ENCODE measurements around the gene GORASP1. TPM values are rescaled to one million over a fixed set of nuclear protein-coding genes. Genes with fewer than 3 reads are reported as not detected.

The GORASP1 gene
- total RNA-seq, 4 donors from 2014 or later = 45.8 to 72.9 (median 61.9) TPM

- peaks cover 0 to 82% (median 0%) of the 10 kb centered on the region in 3 donors for H3K36me3 ChIP-seq
- H3K4me1 ChIP-seq = no peaks in the 10 kb centered on the region
- H3K27me3 ChIP-seq = no peaks in the 10 kb centered on the region
- no peaks in the 10 kb centered on the region for H3K9me3 ChIP-seq
- H3K4me3 ChIP-seq = no peak overlapping the region
- 100% methylated on average over 1 of the region's 1 CpG for WGBS, 2 donors
- TF ChIP-seq CTCF (IDR thresholded peaks at IDR 0.05) (no peak), POLR2A (IDR thresholded peaks at IDR 0.05) (no peak), EP300 (IDR thresholded peaks at IDR 0.05) (no peak)
- no peak for DNase-seq (ENCODE audit: low spot score in 2 of 2)
- no peak overlapping the region for H3K27ac ChIP-seq
Observed at GRCh38 chr3:39133093-39133490, 25.7 kb upstream of the GORASP1 start.

GRCh38 chr3:39132096-39133092 lies 25.0 kb upstream of the GORASP1 start:
- H3K4me3 ChIP-seq = no peak overlapping the region
- no peak overlapping the region for H3K27ac ChIP-seq
- no peak for DNase-seq (ENCODE audit: low spot score in 2 of 2)
- WGBS, 2 donors = 72 to 77% methylated on average over 11 of the region's 11 CpGs
- no peaks in the 10 kb centered on the region for H3K9me3 ChIP-seq
- TF ChIP-seq EP300 (IDR thresholded peaks at IDR 0.05) (no peak), POLR2A (IDR thresholded peaks at IDR 0.05) (no peak), CTCF (IDR thresholded peaks at IDR 0.05) (no peak)
- peaks cover 0 to 77% (median 0%) of the 10 kb centered on the region in 3 donors for H3K36me3 ChIP-seq
- H3K27me3 ChIP-seq = no peaks in the 10 kb centered on the region
- no peaks in the 10 kb centered on the region for H3K4me1 ChIP-seq

GRCh38 chr3:39130693-39131265 lies 23.4 kb upstream of the GORASP1 start:
- Histone ChIP-seq H3K27me3 (no peaks in the 10 kb centered on the region), H3K9me3 (no peaks in the 10 kb centered on the region), H3K4me3 (no peak overlapping the region), H3K27ac (no peak overlapping the region), H3K36me3 (peaks cover 0 to 64% (median 0%) of the 10 kb centered on the region in 3 donors), H3K4me1 (no peaks in the 10 kb centered on the region)
- no peak for TF ChIP-seq EP300 (IDR thresholded peaks at IDR 0.05)
- no peak for TF ChIP-seq CTCF (IDR thresholded peaks at IDR 0.05)
- TF ChIP-seq POLR2A (IDR thresholded peaks at IDR 0.05) = no peak
- no peak for DNase-seq (ENCODE audit: low spot score in 2 of 2)
- 67 to 73% methylated on average over 3 of the region's 3 CpGs for WGBS, 2 donors

- peaks cover 0 to 58% (median 0%) of the 10 kb centered on the region in 3 donors for H3K36me3 ChIP-seq
- no peak overlapping the region for H3K4me3 ChIP-seq
- no peak for TF ChIP-seq EP300 (IDR thresholded peaks at IDR 0.05)
- TF ChIP-seq POLR2A (IDR thresholded peaks at IDR 0.05) = no peak
- TF ChIP-seq CTCF (IDR thresholded peaks at IDR 0.05) = no peak
- no peaks in the 10 kb centered on the region for H3K9me3 ChIP-seq
- no peak overlapping the region for H3K27ac ChIP-seq
- WGBS, 2 donors = 93 to 94% methylated on average over 6 of the region's 6 CpGs
- no peak for DNase-seq (ENCODE audit: low spot score in 2 of 2)
- no peaks in the 10 kb centered on the region for H3K27me3 ChIP-seq
- no peaks in the 10 kb centered on the region for H3K4me1 ChIP-seq
Observed at GRCh38 chr3:39130026-39130425, 22.6 kb upstream of the GORASP1 start.

GRCh38 chr3:39128951-39129350 lies 21.5 kb upstream of the GORASP1 start:
- peaks cover 0 to 48% (median 0%) of the 10 kb centered on the region in 3 donors for H3K36me3 ChIP-seq
- 94 to 97% methylated on average over 7 of the region's 7 CpGs for whole genome bisulfite sequencing, 2 donors
- DNase-seq (ENCODE audit: low spot score in 2 of 2) = no peak
- H3K4me1 ChIP-seq = no peaks in the 10 kb centered on the region
- no peak for TF ChIP-seq POLR2A (IDR thresholded peaks at IDR 0.05)
- TF ChIP-seq EP300 (IDR thresholded peaks at IDR 0.05) = no peak
- TF ChIP-seq CTCF (IDR thresholded peaks at IDR 0.05) = no peak
- no peaks in the 10 kb centered on the region for H3K9me3 ChIP-seq
- no peak overlapping the region for H3K4me3 ChIP-seq
- no peaks in the 10 kb centered on the region for H3K27me3 ChIP-seq
- H3K27ac ChIP-seq = no peak overlapping the region

Measured in tibial nerve (tissue), 4 donors.